Vagina (tissue), 2 donors: Measurements from ENCODE around the gene ANGPTL8. TPM values are rescaled to one million over a fixed set of nuclear protein-coding genes. Genes with fewer than 3 reads are reported as not detected.

Source experiments
- DNase-seq, 2 donors: peaks; one replicate each; pipeline ENCODE4 v3.0.0-alpha.2; 2017; ENCODE audit errors: extremely low spot score in 2 of 2
- H3K27ac ChIP-seq: fragments of 200-600 bp; sonication (generic); one replicate; pipeline ENCODE4 v1.5.1; 2019
- H3K27me3 ChIP-seq: fragments of 200-600 bp; sonication (generic); one replicate; pipeline ENCODE4 v1.5.1; 2019
- H3K36me3 ChIP-seq, 2 donors: fragments of 200-600 bp; sonication (generic); one replicate each; pipeline ENCODE4 v1.5.1; 2017 to 2019
- H3K4me1 ChIP-seq: fragments of 200-600 bp; sonication (generic); one replicate; pipeline ENCODE4 v1.5.1; 2019
- H3K4me3 ChIP-seq, 2 donors: fragments of 200-600 bp; sonication (generic); 1 replicate in 1 of 2; 2 replicates in 1 of 2; pipeline ENCODE4 v1.5.1; 2016 to 2019
- H3K9me3 ChIP-seq: fragments of 200-600 bp; sonication (generic); one replicate; pipeline ENCODE4 v1.5.1; 2019
- POLR2A ChIP-seq, 2 donors: fragments of 450-650 bp; IDR thresholded peaks; one replicate each; pipeline ENCODE4 v1.6.1; 2017; ENCODE audit warnings: antibody characterized with exemption in 2 of 2, mild to moderate bottlenecking in 2 of 2, moderate library complexity in 2 of 2
- POLR2AphosphoS5 ChIP-seq, 2 donors: sonication (generic); formaldehyde crosslinking; IDR thresholded peaks; one replicate each; pipeline ENCODE4 v1.9.0; 2017; ENCODE audit warnings: antibody characterized with exemption in 2 of 2, mild to moderate bottlenecking in 2 of 2, low read depth in 1 of 2; ENCODE audit not compliant: insufficient read depth in 1 of 2
- intact Hi-C: fragments of 100-400 bp; cut with DNase I; formaldehyde crosslinking; loops from one replicate; pipeline ENCODE4 v1.15.1; 2023
- total RNA-seq: library from RNA; depleted of rRNA; stranded (reverse); fragments of >200 nt; gene quantifications from one replicate; pipeline ENCODE4 v1.2.3, GENCODE V29; 2016
- TF ChIP-seq, protein P1 (sequence below), 3 experiments: fragments of 450-650 bp in 2 of 3; fragments of 200-600 bp in 1 of 3; sonication (generic) in 1 of 3; IDR thresholded peaks; one replicate each; pipeline ENCODE4 v1.5.1; 2017 to 2019; ENCODE audit warnings: antibody characterized with exemption in 3 of 3, mild to moderate bottlenecking in 2 of 3, moderate library complexity in 2 of 3

Gene ANGPTL8
- total RNA-seq, 1 donor from 2014 or later: not detected

GRCh38 chr19:11226716-11227166 lies 12.7 kb upstream of the ANGPTL8 start:
- Histone ChIP-seq H3K27ac (no peak overlapping the region), H3K36me3 (peaks cover 0 to 29% of the 10 kb centered on the region in 2 donors), H3K27me3 (no peaks in the 10 kb centered on the region), H3K9me3 (no peaks in the 10 kb centered on the region), H3K4me1 (no peaks in the 10 kb centered on the region), H3K4me3 (no peak overlapping the region)
- TF ChIP-seq POLR2AphosphoS5 (IDR thresholded peaks at IDR 0.05; ENCODE audit: insufficient read depth in 1 of 2, low read depth in 1 of 2) (no peak), POLR2A (IDR thresholded peaks at IDR 0.05) (no peak)
- TF ChIP-seq, protein P1, sequence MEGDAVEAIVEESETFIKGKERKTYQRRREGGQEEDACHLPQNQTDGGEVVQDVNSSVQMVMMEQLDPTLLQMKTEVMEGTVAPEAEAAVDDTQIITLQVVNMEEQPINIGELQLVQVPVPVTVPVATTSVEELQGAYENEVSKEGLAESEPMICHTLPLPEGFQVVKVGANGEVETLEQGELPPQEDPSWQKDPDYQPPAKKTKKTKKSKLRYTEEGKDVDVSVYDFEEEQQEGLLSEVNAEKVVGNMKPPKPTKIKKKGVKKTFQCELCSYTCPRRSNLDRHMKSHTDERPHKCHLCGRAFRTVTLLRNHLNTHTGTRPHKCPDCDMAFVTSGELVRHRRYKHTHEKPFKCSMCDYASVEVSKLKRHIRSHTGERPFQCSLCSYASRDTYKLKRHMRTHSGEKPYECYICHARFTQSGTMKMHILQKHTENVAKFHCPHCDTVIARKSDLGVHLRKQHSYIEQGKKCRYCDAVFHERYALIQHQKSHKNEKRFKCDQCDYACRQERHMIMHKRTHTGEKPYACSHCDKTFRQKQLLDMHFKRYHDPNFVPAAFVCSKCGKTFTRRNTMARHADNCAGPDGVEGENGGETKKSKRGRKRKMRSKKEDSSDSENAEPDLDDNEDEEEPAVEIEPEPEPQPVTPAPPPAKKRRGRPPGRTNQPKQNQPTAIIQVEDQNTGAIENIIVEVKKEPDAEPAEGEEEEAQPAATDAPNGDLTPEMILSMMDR (IDR thresholded peaks at IDR 0.05): no peak
- DNase-seq: no peak
- intact Hi-C loops: no loop called here

GRCh38 chr19:11227195-11227886 lies 12.1 kb upstream of the ANGPTL8 start:
- peaks cover 0 to 29% of the 10 kb centered on the region in 2 donors for H3K36me3 ChIP-seq
- no peak overlapping the region for H3K4me3 ChIP-seq
- no peaks in the 10 kb centered on the region for H3K9me3 ChIP-seq
- TF ChIP-seq POLR2A (IDR thresholded peaks at IDR 0.05) (no peak), POLR2AphosphoS5 (IDR thresholded peaks at IDR 0.05; ENCODE audit: insufficient read depth in 1 of 2, low read depth in 1 of 2) (no peak)
- TF ChIP-seq, protein P1 (IDR thresholded peaks at IDR 0.05): no peak
- intact Hi-C loops: no loop called here
- no peaks in the 10 kb centered on the region for H3K4me1 ChIP-seq
- DNase-seq: no peak
- no peak overlapping the region for H3K27ac ChIP-seq
- H3K27me3 ChIP-seq: no peaks in the 10 kb centered on the region

DNA sequence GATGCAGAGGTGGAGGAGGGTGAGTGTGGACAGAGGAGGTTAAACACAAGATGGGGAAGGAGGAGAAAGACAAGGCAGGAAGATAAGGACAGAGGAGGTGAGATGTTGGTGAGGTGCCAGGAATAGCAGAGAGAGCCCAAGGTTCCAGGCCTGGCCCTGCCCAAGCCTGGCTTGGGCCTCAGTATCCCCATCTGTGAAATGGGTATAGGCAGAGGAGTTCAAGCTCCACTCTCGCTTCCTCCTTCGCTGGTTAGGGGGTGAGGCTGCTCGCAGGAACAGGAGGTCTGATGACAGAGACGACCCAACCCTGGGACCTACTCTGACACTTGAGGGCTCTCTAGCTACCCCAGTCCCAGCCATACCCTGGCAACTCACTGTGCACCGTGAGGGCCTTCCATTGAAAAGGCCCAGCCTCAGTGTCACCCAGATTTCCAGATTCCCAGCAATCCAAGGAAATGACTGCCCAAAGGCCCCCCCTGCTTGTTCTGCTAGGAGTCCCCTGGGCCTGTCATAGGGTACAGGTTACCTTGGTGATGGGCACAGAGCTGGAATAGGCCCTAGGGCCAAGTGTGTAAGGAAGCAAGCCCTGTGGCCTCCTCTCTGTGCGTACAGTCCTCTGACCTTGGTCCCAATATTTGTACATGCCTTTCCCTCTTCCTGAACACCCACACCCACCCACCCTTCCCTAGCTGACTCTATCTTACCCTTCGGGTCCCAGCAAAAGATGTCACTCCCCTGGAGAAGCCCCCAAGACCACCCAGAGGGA lies 8.6 kb upstream of the ANGPTL8 start:
- H3K4me3 ChIP-seq: no peak overlapping the region
- H3K4me1 ChIP-seq: no peaks in the 10 kb centered on the region
- H3K27ac ChIP-seq: no peak overlapping the region
- no peaks in the 10 kb centered on the region for H3K27me3 ChIP-seq
- no peaks in the 10 kb centered on the region for H3K9me3 ChIP-seq
- TF ChIP-seq, protein P1 (IDR thresholded peaks at IDR 0.05): no peak
- no peak for TF ChIP-seq POLR2AphosphoS5 (IDR thresholded peaks at IDR 0.05; ENCODE audit: insufficient read depth in 1 of 2, low read depth in 1 of 2)
- no peak for TF ChIP-seq POLR2A (IDR thresholded peaks at IDR 0.05)
- peaks cover 0 to 28% of the 10 kb centered on the region in 2 donors for H3K36me3 ChIP-seq
- intact Hi-C loops: no loop called here
- no peak for DNase-seq

DNA sequence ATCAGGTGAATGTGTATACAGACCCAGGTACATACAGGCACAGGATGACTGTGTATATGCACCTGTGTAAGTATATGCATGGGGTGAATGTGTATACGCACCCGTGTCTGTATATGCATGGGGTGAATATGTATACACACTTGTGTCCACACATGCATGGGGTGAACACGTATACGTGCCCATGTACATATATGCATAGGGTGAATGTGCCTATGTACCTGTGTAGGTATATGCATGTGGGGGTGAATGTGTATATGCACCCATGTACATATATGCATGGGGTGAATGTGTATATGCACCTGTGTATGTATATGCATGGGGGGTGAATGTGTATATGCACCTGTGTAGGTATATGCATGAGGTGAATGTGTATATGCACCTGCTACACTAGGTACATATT lies 6.9 kb upstream of the ANGPTL8 start:
- Histone ChIP-seq H3K27ac (no peak overlapping the region), H3K4me1 (no peaks in the 10 kb centered on the region), H3K9me3 (no peaks in the 10 kb centered on the region), H3K4me3 (no peak overlapping the region), H3K36me3 (peaks cover 0 to 23% of the 10 kb centered on the region in 2 donors), H3K27me3 (no peaks in the 10 kb centered on the region)
- TF ChIP-seq POLR2AphosphoS5 (IDR thresholded peaks at IDR 0.05; ENCODE audit: insufficient read depth in 1 of 2, low read depth in 1 of 2): no peak
- TF ChIP-seq POLR2A (IDR thresholded peaks at IDR 0.05): no peak
- TF ChIP-seq, protein P1 (IDR thresholded peaks at IDR 0.05): no peak
- intact Hi-C loops: no loop called here
- DNase-seq: no peak

DNA sequence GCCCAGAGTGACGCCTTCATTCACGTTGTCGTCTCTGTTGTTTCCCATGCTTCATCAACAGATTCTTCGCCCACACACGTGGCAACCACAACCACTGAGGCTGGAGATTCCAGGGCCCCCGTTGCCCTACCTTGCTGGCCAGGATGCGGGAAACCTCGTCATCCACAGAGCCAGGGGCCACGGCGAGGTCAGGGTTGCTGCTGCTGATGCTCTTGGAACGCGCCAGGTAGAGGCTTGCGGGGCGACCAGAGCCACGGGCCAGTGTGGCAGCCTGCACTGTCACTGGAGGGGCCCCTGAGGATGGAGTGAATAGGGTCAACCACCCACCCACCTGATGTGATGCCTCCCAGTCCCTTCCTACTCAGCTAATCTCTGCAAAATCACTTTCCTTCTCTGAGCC lies 6.3 kb upstream of the ANGPTL8 start:
- H3K9me3 ChIP-seq: no peaks in the 10 kb centered on the region
- H3K4me1 ChIP-seq: no peaks in the 10 kb centered on the region
- no peak overlapping the region for H3K4me3 ChIP-seq
- TF ChIP-seq, protein P1 (IDR thresholded peaks at IDR 0.05): no peak
- TF ChIP-seq POLR2AphosphoS5 (IDR thresholded peaks at IDR 0.05; ENCODE audit: insufficient read depth in 1 of 2, low read depth in 1 of 2) (no peak), POLR2A (IDR thresholded peaks at IDR 0.05) (no peak)
- intact Hi-C loops: no loop called here
- no peak overlapping the region for H3K27ac ChIP-seq
- DNase-seq: no peak
- H3K36me3 ChIP-seq: peaks cover 0 to 23% of the 10 kb centered on the region in 2 donors
- H3K27me3 ChIP-seq: no peaks in the 10 kb centered on the region
